PC-9 (cell line): ENCODE results near the gene CD180.

Experiments used
- EZH2 ChIP-seq: fragments of 200-600 bp; sonication (generic); IDR thresholded peaks from 2 replicates; pipeline ENCODE4 v1.8.0; 2017; ENCODE audit warnings: antibody characterized with exemption, low read depth
- TF ChIP-seq, protein P1 (sequence below): fragments of 200-600 bp; sonication (generic); conservative IDR thresholded peaks from 2 replicates; pipeline ENCODE4 v1.6.1; 2017; ENCODE audit warnings: mixed run types, antibody characterized with exemption, mild to moderate bottlenecking, moderate library complexity

- TF ChIP-seq, protein P1, sequence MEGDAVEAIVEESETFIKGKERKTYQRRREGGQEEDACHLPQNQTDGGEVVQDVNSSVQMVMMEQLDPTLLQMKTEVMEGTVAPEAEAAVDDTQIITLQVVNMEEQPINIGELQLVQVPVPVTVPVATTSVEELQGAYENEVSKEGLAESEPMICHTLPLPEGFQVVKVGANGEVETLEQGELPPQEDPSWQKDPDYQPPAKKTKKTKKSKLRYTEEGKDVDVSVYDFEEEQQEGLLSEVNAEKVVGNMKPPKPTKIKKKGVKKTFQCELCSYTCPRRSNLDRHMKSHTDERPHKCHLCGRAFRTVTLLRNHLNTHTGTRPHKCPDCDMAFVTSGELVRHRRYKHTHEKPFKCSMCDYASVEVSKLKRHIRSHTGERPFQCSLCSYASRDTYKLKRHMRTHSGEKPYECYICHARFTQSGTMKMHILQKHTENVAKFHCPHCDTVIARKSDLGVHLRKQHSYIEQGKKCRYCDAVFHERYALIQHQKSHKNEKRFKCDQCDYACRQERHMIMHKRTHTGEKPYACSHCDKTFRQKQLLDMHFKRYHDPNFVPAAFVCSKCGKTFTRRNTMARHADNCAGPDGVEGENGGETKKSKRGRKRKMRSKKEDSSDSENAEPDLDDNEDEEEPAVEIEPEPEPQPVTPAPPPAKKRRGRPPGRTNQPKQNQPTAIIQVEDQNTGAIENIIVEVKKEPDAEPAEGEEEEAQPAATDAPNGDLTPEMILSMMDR, result no peak
- TF ChIP-seq EZH2, result no peak
Observed at GRCh38 chr5:67189079-67189354, 7.6 kb downstream of the CD180 start.
